HG03060 (cell line): ENCODE data around the gene SIRT3.
"Not testable (repeated sequence)": the region's sequence is repeated elsewhere in the genome, so short reads cannot be mapped to it uniquely, and the experiment has no call there.

ENCODE experiments used
- ATAC-seq: cut with Tn5 transposase; IDR thresholded peaks from one replicate; pipeline ENCODE4 v1.9.1; 2021; ENCODE audit warnings: low read depth, moderate number of reproducible peaks; ENCODE audit not compliant: unreplicated experiment

Gene SIRT3

GRCh38 chr11:205221-206001 is 30.7 kb downstream of the SIRT3 start:
- no peak for ATAC-seq

- no peak for ATAC-seq
Observed at GRCh38 chr11:204587-205109, 31.5 kb downstream of the SIRT3 start.

- no peak for ATAC-seq
Observed at GRCh38 chr11:203945-204586, 32.1 kb downstream of the SIRT3 start.

- ATAC-seq, result no peak
Observed at GRCh38 chr11:203056-203944, 32.8 kb downstream of the SIRT3 start.

- ATAC-seq, result no peak
Observed at GRCh38 chr11:202490-202889, 33.7 kb downstream of the SIRT3 start.

GRCh38 chr11:201966-202365 is 34.2 kb downstream of the SIRT3 start:
- no peak for ATAC-seq

GRCh38 chr11:200224-201003 is 35.7 kb downstream of the SIRT3 start:
- ATAC-seq, result no peak

- no peak for ATAC-seq
Observed at GRCh38 chr11:199782-200181, 36.4 kb downstream of the SIRT3 start.

GRCh38 chr11:199004-199581 is 37.0 kb downstream of the SIRT3 start:
- ATAC-seq, result no peak

- ATAC-seq, result no peak
Observed at GRCh38 chr11:198236-198806, 37.8 kb downstream of the SIRT3 start.

- ATAC-seq, result no peak
Observed at GRCh38 chr11:197741-198235, 38.4 kb downstream of the SIRT3 start.

GRCh38 chr11:196786-197731 is 39.1 kb downstream of the SIRT3 start:
- ATAC-seq, result no peak

GRCh38 chr11:193481-193880 is 42.7 kb downstream of the SIRT3 start:
- ATAC-seq, result not testable (repeated sequence)

- not testable (repeated sequence) for ATAC-seq
Observed at GRCh38 chr11:192674-193128, 43.4 kb downstream of the SIRT3 start, which contains the start of gene SCGB1C1. Gene SCGB1C1 (plus strand): TSS chr11:193078. CDS start chr11:193100, 22 bp downstream.

- ATAC-seq, result not testable (repeated sequence)
Observed at GRCh38 chr11:191490-192478, 44.4 kb downstream of the SIRT3 start.

GRCh38 chr11:190546-190945 is 45.6 kb downstream of the SIRT3 start:
- not testable (repeated sequence) for ATAC-seq

- peak; percentile 47 for ATAC-seq
Observed at GRCh38 chr11:189843-190311, 46.3 kb downstream of the SIRT3 start.
